HG03064 (cell line): ENCODE measurements around the gene PKNOX1.
A peak's percentile ranks its signal among the peaks of the same experiment; 100 is the strongest.
"Not testable (repeated sequence)": the region's sequence is repeated elsewhere in the genome, so short reads cannot be mapped to it uniquely, and the experiment has no call there.

Experiments
- ATAC-seq: cut with Tn5 transposase; IDR thresholded peaks from one replicate; pipeline ENCODE4 v1.9.1; 2021; ENCODE audit warnings: low read depth; ENCODE audit not compliant: unreplicated experiment

The PKNOX1 gene

DNA sequence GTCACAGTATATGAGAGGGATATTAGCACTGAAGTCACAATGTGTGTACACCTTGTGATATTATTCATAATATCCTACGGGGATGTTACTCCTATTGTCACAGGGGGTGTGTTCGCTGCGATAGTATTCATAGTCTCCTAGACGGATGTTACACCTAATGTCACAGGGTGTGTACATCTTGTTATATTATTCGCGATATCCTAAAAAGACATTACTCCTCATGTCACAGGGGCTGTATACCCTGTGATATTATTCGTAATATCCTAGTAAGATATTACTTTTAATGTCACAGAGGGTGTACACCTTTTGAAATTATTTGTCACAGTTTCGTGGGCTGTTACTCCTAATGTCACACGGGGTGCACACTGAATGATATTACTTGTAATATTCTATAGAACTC, 23.2 kb upstream of the PKNOX1 start:
- not testable (repeated sequence) for ATAC-seq

GRCh38 chr21:42956824-42957630, 17.3 kb upstream of the PKNOX1 start:
- no peak for ATAC-seq

GRCh38 chr21:42958122-42958521, 16.2 kb upstream of the PKNOX1 start:
- ATAC-seq, result not testable (repeated sequence)

DNA sequence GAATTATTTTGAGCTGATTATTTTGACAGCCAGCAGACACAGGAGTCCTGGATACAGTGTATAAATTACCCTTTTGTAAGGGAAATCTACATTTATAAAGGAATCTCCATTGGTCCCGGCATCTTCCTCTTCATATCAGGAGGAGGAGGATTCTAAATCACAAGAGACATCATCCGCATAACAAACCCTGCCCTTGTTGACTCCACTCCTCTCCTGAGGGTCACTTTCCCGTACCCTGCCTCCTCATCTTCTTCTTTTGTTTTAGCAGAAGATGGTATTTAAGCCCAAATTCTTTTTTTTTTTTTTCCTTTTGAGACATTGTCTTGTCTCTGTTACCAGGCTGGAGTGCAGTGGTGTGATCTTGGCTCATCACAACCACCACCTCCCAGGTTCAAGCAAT, 14.6 kb upstream of the PKNOX1 start:
- no peak for ATAC-seq

DNA sequence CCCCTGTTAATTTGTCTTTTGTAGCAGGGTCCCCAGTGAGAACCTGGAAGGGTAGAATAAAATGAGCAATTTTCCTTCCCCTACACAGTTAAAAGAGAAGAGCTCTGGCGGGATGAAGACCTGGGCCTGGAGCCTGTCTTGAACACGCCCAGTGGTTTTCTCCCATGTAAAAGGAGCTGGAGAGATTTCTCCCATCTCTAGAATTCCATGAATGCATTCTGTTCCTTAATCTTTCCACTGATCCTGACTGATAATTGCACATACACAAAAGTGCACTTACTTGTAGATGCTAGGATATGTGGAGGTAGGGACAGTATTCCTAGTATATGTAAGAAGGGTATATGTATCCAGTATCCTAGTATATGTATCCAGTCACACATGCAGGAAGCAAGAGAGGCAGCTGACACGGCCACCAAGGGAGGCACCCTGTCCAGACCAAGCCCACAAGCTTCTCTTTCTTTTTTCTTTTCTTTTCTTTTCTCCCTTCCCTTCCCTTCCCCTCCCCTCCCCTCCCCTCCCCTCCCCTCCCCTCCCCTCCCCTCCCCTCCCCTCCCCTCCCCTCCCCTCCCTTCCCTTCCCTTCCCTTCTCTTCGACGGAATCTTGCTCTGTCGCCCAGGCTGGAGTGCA, 11.9 kb upstream of the PKNOX1 start:
- no peak for ATAC-seq

- no peak for ATAC-seq
These were observed 10.3 kb upstream of the PKNOX1 start for GRCh38 chr21:42964086-42964485.

DNA sequence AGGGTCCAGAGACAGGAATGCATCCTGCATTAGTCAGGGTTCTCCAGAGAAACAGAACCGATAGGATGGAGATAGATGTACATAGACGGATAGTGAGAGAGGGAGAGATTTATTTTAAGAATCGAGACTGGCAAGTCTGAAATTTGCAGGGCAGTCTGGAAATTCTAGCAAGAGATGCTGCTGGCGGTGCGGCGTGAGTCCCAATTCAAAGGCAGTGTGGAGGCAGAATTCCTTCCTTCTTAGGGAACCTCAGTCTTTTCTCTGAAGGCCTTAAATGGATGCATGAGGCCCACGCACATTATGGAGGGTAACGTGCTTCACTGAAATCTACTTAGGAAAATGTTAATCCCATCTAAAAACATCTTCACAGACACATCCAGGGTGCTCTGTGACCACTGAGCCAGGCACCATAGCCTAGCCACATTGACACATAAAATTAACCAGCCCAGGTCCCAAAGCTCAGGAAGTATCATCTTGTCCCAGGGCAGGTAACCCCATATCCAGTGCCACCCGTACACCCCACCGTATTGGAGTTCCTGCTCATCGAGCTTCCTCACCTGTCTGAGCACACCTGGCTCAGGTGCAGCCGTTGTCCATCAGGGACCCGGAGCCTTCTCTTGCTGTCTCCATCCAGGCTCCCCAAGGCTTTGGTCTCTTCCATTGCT, 9.7 kb upstream of the PKNOX1 start:
- ATAC-seq, result no peak

DNA sequence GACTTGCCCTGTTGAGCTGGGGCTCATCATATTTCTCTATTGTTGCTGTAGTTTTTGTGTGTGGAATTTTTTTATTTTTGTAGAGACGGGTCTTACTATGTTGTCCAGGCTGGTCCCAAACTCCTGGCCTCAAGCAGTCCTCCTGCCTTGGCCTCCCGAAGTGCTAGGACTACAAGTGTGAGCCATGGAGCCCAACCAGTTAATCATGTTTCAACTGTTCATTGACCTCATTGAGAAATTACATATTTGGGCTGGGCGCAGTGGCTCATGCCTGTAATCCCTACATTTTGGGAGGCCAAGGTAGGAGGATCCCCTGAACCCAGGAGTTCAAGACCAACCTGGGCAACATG, 9.2 kb upstream of the PKNOX1 start:
- ATAC-seq, result no peak

- not testable (repeated sequence) for ATAC-seq
These were observed 6.7 kb upstream of the PKNOX1 start for GRCh38 chr21:42967616-42968015.

- no peak for ATAC-seq
These were observed 5.2 kb upstream of the PKNOX1 start for GRCh38 chr21:42969193-42969600.

DNA sequence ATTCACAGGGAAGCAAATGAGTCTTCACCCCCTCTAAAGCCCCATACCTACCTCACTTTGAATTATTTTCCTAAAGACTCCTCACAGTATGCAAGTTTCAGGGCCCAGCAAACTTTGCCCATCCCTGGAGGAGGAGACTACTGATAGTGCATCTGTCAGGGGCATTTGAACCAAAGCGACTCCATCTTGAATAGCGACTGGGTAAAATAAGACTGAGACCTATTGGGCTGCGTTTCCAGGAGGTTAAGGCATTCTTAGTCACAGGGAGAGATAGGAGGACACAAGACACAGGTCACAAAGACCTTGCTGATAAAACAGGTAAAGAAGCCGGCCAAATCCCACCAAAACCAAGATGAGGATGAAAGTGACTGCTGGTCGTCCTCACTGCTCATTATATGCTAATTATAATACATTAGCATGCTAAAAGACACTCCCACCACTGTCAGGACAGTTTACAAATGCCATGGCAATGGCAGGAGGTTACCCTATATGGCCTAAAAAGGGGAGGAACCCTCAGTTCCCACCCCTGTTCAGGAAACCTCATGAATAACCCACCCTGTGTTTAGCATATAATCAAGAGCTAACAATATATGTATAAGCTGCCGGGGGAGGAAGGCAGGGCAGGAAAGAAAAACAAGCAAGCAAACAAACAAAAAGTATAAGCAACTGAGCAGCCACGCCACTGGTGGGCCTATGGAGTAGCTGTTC, 3.3 kb upstream of the PKNOX1 start:
- no peak for ATAC-seq

- no peak for ATAC-seq
These were observed 2.5 kb upstream of the PKNOX1 start for GRCh38 chr21:42971897-42972275.

GRCh38 chr21:42973309-42973990, 912 bp upstream of the PKNOX1 start:
- ATAC-seq, result no peak

- ATAC-seq, result peak; percentile 32
These were observed 764 bp downstream of the PKNOX1 start for GRCh38 chr21:42974832-42975820.

- no peak for ATAC-seq
These were observed 1.7 kb downstream of the PKNOX1 start for GRCh38 chr21:42975886-42976608.

- no peak for ATAC-seq
These were observed 6.2 kb downstream of the PKNOX1 start for GRCh38 chr21:42980312-42981213.

DNA sequence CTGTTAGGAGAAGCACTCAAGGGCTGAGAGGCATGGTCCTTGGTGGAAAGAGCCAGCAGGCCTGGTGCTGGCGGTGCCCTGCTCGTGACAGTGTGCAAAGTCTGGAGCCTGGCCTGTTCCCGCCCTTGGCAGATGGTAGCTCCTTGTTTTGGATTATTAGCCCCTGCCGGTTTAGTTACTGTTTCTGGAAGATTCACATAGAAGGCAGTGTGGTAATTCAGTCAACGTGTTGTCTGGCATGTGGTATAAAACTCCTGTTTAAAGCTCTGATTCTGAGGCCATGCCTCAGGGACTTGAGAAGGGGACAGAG, 6.8 kb downstream of the PKNOX1 start:
- ATAC-seq, result no peak

GRCh38 chr21:42981862-42982261, 7.5 kb downstream of the PKNOX1 start:
- no peak for ATAC-seq
